ENCODE results near the gene TNFRSF1A.

TNFRSF1A gene

GRCh38 chr12:6367969-6368892 is 26.4 kb upstream of the TNFRSF1A start:
- no peak for DNase-seq (ENCODE audit: extremely low read depth, low read depth)
- no peak for TF ChIP-seq CTCF (IDR thresholded peaks at IDR 0.05; ENCODE audit: low read depth, low read length)

DNA sequence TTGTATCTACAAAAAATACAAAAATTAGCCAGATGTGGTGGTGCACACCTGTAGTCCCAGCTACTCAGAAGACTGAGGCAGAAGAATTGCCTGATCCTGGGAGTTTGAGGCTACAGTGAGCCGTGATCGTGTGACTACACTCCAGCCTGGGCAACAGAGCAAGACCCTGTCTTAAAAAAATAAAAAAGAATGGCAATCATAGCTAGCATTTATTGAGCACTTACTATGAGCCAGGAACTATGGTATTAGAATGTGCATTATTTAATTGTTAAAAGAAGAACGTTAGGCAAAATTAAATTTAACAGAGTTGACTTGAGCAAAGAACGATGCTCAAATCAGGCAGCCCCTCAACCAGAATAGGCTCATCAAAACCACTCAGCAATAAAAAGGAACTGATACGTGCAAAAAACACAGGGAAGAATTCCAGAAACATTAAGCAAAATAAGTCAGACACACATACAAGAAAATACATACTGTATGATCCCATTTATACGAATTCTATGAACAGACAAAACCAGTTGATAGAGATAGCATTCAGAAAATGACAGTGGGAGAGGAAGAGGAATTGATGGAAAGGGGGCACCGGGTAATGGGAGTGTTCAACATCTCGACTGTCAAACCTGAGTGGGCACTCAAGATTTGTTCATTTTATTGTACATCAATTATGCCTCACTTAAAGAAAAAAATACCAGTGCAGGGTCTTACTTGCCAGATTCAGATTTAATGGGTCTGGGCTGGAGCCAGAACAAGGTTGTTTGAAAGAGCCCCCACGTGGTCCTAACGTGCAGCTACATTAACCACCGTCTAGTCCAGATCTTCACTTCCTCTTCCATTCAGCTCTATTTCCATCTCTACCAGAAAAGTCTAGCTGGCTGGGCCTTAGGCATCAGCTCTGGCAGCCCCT is 25.4 kb upstream of the TNFRSF1A start:
- no peak for DNase-seq (ENCODE audit: extremely low read depth, low read depth)
- peak; percentile 15 for TF ChIP-seq CTCF (IDR thresholded peaks at IDR 0.05; ENCODE audit: low read depth, low read length)

DNA sequence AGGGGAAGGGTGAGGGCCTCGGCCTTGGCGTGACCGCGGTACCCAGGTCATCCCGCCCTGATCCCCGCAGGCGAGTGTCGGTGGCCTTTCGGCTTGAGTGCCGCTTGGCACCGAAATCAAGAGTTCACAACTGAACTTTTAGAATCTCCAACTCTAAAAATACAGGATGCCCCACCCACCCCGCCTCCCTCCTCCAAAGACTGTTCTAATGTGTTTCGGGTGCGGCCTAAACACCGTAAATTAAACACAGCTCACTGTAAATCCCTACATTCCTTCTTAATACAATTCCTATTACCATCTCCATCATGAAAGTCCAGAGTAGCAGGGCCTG is 22.1 kb upstream of the TNFRSF1A start:
- DNase-seq (ENCODE audit: extremely low read depth, low read depth), result no peak
- TF ChIP-seq CTCF (IDR thresholded peaks at IDR 0.05; ENCODE audit: low read depth, low read length), result no peak

DNA sequence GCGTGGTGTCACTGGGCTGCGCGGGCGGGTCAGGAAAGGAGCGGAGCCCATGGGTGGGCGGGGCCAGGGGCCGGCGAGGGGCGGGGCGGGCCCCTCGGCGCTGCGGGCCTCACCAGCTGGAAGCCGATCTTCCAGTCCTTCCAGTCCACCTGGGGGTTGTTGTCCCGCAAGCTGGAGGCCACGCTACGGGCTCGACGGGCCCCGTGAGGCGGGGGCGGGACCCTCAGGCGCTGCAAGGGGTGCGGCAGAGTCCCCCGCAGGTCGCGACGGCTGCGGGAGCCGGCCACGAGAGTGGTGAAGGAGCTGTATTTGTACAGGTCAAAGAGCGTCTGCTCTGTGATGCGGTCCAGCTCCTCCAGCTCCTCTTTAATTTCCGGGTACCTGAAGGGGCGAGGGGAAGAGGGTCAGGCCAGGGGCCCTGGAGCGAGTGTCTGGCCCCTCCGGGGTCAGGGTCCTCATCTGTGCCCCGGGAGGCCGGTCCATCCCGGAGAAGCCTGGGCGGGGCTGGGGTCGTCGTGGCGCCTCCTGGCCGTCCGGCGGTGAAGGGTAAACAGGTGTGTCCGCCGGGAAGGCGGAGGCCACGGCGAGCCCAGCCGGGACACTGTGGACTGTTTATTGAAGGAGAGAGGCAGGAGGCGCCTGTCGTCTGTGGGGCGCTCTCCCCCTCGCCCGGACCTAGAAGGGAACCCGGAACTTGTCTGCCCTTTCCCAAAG is 21.6 kb upstream of the TNFRSF1A start:
- no peak for DNase-seq (ENCODE audit: extremely low read depth, low read depth)
- TF ChIP-seq CTCF (IDR thresholded peaks at IDR 0.05; ENCODE audit: low read depth, low read length), result no peak; the same call in 1 of the 2 replicates

DNA sequence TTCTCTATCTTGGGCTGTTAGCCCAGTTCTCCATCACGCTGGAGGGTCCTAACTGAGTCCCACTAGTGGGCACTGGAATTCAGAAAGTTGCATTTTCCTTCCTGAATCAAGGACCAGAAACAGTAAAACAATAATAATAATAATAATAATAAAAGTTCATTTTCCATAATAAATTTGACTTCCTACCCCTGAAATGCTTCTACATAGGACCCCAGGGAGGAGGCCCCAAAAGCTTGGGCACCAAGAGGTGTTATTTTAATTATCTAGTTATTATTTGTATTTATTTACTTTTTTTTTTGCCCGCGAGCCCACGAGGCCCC is 21.1 kb upstream of the TNFRSF1A start:
- DNase-seq (ENCODE audit: extremely low read depth, low read depth), result no peak
- no peak for TF ChIP-seq CTCF (IDR thresholded peaks at IDR 0.05; ENCODE audit: low read depth, low read length)

- TF ChIP-seq CTCF (IDR thresholded peaks at IDR 0.05; ENCODE audit: low read depth, low read length), result no peak
- DNase-seq (ENCODE audit: extremely low read depth, low read depth), result no peak
Observed at GRCh38 chr12:6362403-6362802, 20.5 kb upstream of the TNFRSF1A start.

All from AG09319 (cell line).